Uterus (tissue), 4 donors: ENCODE measurements around the gene PPP2R2B. TPM values are rescaled to one million over a fixed set of nuclear protein-coding genes. Genes with fewer than 3 reads are reported as not detected.

Experiments
- DNase-seq, 2 donors: peaks; one replicate each; pipeline ENCODE4 v3.0.0-alpha.2; 2019 to 2020
- H3K27ac ChIP-seq, 2 donors: fragments of 200-600 bp; sonication (generic); 1 replicate in 1 of 2; 2 replicates in 1 of 2; pipeline ENCODE4 v1.5.1; 2016 to 2018
- H3K27me3 ChIP-seq, 2 donors: fragments of 200-600 bp; sonication (generic); one replicate each; pipeline ENCODE4 v1.5.1; 2018 to 2019; ENCODE audit warnings: control low read depth in 1 of 2
- H3K36me3 ChIP-seq, 2 donors: fragments of 200-600 bp; sonication (generic); one replicate each; pipeline ENCODE4 v1.5.1; 2019; ENCODE audit warnings: control low read depth in 1 of 2
- H3K4me1 ChIP-seq, 2 donors: fragments of 200-600 bp; sonication (generic); one replicate each; pipeline ENCODE4 v1.5.1; 2018 to 2019; ENCODE audit warnings: control low read depth in 1 of 2
- H3K4me3 ChIP-seq, 2 donors: fragments of 200-600 bp; sonication (generic); 1 replicate in 1 of 2; 2 replicates in 1 of 2; pipeline ENCODE4 v1.5.1; 2018 to 2019; ENCODE audit warnings: mild to moderate bottlenecking in 1 of 2
- H3K9me3 ChIP-seq, 2 donors: fragments of 200-600 bp; sonication (generic); one replicate each; pipeline ENCODE4 v1.5.1; 2019; ENCODE audit warnings: control low read depth in 1 of 2
- CTCF ChIP-seq, 4 experiments: fragments of 200-600 bp in 2 of 4; fragments of 450-650 bp in 2 of 4; sonication (generic) in 2 of 4; IDR thresholded peaks; one replicate each; pipeline ENCODE4 v1.5.1; 2016 to 2019; ENCODE audit warnings: antibody characterized with exemption in 4 of 4, mild to moderate bottlenecking in 2 of 4, moderate library complexity in 1 of 4
- POLR2A ChIP-seq, 2 donors: fragments of 450-650 bp; IDR thresholded peaks; one replicate each; pipeline ENCODE4 v1.6.1; 2016; ENCODE audit warnings: antibody characterized with exemption in 2 of 2, mild to moderate bottlenecking in 1 of 2, moderate library complexity in 1 of 2
- intact Hi-C: fragments of 100-400 bp; cut with DNase I; formaldehyde crosslinking; loops from one replicate; pipeline ENCODE4 v1.15.1; 2023; ENCODE audit warnings: low total_unique reads
- total RNA-seq, 4 donors: library from RNA; depleted of rRNA in 3 of 4; stranded (reverse); fragments of >200 nt in 3 of 4; gene quantifications; one replicate each; pipeline versions ENCODE4 v1.1.0 to v1.2.4, GENCODE V29; 2014 to 2023
- donor health status: DM: yes; HTN: yes; CAD: no.

PPP2R2B gene
- total RNA-seq, 4 donors from 2014 or later: 0.26 to 14.8 (median 2.0) TPM; not detected in 1

DNA sequence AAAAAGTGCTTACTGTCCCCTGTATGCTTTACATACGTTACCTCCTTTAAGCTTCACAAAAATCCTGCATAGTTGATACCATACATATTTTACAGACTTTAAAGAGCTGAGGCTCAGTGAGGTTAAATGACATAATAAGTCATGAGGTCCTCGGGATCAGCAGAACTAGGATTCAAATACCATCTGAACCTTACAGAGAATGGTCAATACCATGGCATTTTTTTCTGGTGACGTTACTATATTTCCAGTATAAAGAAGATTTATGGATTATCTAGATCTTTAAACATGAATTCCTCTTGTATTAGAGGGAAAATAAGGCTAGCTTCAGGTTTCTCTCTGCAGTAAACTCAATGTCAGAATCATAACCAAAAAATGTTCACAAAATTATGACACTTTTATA lies 208.9 kb downstream of the PPP2R2B start:
- Histone ChIP-seq H3K27me3 (no peaks in the 10 kb centered on the region), H3K27ac (peak overlapping the region in 1 of 2 donors; percentile 78), H3K9me3 (no peaks in the 10 kb centered on the region), H3K4me1 (no peaks in the 10 kb centered on the region), H3K4me3 (no peak overlapping the region), H3K36me3 (no peaks in the 10 kb centered on the region)
- TF ChIP-seq CTCF (IDR thresholded peaks at IDR 0.05): no peak
- TF ChIP-seq POLR2A (IDR thresholded peaks at IDR 0.05): no peak
- intact Hi-C loops: no loop called here
- no peak for DNase-seq

- H3K4me1 ChIP-seq: no peaks in the 10 kb centered on the region
- no peaks in the 10 kb centered on the region for H3K36me3 ChIP-seq
- H3K27ac ChIP-seq: peak overlapping the region; percentile 75 to 78
- intact Hi-C loops: no loop called here
- DNase-seq: peak in 1 of 2 donors; percentile 38
- TF ChIP-seq POLR2A (IDR thresholded peaks at IDR 0.05) (peak; percentile 25 to 33), CTCF (IDR thresholded peaks at IDR 0.05) (no peak)
- H3K9me3 ChIP-seq: no peaks in the 10 kb centered on the region
- no peaks in the 10 kb centered on the region for H3K27me3 ChIP-seq
- H3K4me3 ChIP-seq: no peak overlapping the region
Observed at GRCh38 chr5:146667633-146668272, 210.8 kb downstream of the PPP2R2B start.

DNA sequence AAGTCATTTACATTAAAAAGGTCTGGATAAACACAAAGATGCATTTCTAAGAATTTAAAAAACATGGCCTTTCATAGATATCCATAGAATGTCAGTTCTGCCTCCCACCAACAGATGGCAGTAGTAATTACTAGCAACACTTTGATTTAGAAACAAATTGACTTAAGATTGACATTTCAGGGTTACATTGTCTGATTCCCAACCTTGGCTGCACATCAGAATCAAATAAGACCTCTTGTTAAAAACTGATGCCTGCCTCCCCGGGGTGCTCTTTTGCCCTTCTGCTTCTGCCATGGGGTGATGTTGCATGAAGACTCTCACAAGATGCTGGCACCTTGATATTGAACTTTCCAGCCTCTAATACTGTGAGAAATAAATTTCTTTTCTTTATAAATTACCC lies 216.3 kb downstream of the PPP2R2B start:
- H3K9me3 ChIP-seq: no peaks in the 10 kb centered on the region
- H3K4me3 ChIP-seq: no peak overlapping the region
- H3K27me3 ChIP-seq: no peaks in the 10 kb centered on the region
- no peaks in the 10 kb centered on the region for H3K36me3 ChIP-seq
- intact Hi-C loops: no loop called here
- no peak overlapping the region for H3K27ac ChIP-seq
- TF ChIP-seq CTCF (IDR thresholded peaks at IDR 0.05) (peak in 1 of 4 experiments; percentile 27), POLR2A (IDR thresholded peaks at IDR 0.05) (no peak)
- no peak for DNase-seq
- H3K4me1 ChIP-seq: no peaks in the 10 kb centered on the region

DNA sequence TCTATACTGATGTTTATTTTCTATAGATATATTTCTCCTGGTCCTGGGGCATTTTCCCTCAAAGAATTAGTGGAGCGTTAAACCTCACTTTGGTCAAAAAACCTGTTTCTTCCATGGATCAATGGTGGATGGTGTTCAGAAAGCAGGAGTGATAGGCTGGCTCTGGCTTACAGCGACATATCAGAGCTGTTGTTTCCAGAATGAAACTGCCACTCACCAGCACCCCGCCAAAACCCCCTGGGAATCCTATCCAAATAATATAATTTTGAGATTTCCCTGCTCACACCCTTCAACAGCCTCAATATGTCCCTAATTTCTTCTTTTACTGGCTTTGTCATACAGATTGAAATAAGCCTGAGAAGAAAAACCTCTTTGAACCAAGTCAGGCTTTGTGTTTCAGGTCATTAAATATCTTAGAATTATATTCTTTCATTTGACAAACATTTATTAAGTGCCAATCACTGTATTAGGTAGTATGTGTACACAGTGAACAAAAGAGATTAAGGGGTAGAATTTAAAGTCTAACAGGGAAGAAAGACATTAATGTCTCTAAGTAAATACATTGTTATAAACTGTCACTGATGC lies 218.1 kb downstream of the PPP2R2B start:
- Histone ChIP-seq H3K27ac (no peak overlapping the region), H3K4me1 (no peaks in the 10 kb centered on the region), H3K9me3 (no peaks in the 10 kb centered on the region), H3K27me3 (no peaks in the 10 kb centered on the region), H3K4me3 (no peak overlapping the region), H3K36me3 (no peaks in the 10 kb centered on the region)
- DNase-seq: no peak
- intact Hi-C loops: no loop called here
- TF ChIP-seq CTCF (IDR thresholded peaks at IDR 0.05) (no peak), POLR2A (IDR thresholded peaks at IDR 0.05) (no peak)

DNA sequence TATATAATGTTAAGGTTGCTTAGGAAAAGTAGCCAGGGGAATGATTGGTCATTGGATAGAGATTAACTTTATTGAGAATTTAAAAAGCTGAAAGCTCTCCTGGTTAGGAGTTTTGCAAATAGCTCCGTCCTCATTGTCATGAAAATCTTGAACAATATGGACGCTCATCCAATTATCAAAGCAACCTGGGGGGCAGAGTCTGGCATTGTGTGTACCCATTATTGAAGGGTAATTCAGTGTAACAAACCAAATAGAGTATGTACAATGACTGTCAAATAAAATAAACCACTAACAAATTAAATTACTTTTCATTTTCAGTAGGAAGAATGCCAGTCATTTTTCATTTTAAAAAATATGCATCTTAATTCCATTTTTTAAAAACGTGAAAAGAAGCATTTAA lies 218.6 kb downstream of the PPP2R2B start:
- no peaks in the 10 kb centered on the region for H3K4me1 ChIP-seq
- no peaks in the 10 kb centered on the region for H3K9me3 ChIP-seq
- H3K36me3 ChIP-seq: no peaks in the 10 kb centered on the region
- TF ChIP-seq CTCF (IDR thresholded peaks at IDR 0.05) (no peak), POLR2A (IDR thresholded peaks at IDR 0.05) (no peak)
- no peak overlapping the region for H3K4me3 ChIP-seq
- DNase-seq: no peak
- no peak overlapping the region for H3K27ac ChIP-seq
- intact Hi-C loops: no loop called here
- no peaks in the 10 kb centered on the region for H3K27me3 ChIP-seq
